Measurements from ENCODE around the gene LRRC58. TPM values are rescaled to one million over a fixed set of nuclear protein-coding genes. Genes with fewer than 3 reads are reported as not detected.

The LRRC58 gene
- total RNA-seq, 2 donors from 2014 or later, result 26.0 to 34.9 TPM

DNA sequence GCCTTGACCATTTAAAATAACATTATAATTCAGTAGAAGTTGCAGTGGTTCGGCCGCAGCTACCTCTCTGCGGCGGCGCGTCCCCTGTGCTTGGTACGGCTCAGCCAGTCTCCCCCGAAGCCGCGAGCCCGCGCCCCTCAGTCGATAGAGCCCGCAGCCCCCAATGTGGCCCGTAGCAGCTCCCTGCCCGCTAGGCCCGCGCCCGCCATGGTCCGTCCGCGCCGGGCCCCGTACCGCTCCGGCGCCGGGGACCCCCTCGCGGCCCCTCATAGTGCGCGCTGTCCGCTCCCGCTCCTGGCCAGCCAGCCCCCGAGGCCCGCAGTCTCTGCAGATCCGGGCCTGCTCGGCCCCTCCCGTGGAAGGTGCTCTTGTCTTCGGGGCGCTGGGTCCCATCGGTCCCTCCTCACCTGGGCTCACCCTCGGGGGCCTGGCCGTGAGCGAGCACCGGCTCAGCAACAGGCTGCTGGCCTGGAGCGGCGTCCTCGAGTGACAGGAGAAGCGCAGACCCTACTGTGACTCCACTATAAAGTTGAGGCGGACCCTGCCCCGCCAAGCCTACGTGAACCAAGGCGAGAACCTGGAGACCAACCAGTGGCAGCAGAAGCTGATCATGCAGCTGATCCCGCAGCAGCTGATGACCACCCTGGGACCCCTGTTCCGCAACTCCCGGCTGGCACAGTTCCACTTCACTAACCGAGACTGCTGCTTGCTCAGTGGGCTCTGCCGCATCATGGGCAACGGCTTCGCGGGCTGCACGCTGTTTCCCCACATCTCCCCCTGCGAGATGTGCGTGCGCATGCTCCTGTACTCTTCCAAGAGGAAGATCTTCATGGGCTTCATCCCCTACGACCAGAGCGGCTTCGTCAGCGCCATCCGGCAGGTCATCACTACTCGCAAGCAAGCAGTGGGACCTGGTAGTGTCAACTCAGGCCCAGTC, 42.4 kb downstream of the LRRC58 start:
- Histone ChIP-seq H3K4me1 (replicated peaks) (no peaks in the 10 kb centered on the region), H3K4me3 (no peak overlapping the region), H3K9me3 (no peaks in the 10 kb centered on the region), H3K27ac (no peak overlapping the region), H3K36me3 (no peaks in the 10 kb centered on the region), H3K27me3 (replicated peaks; ENCODE audit: insufficient read depth) (no peaks in the 10 kb centered on the region)
- WGBS, result 74% methylated on average over 72 of the region's 72 CpGs
- no peak for DNase-seq (ENCODE audit: low spot score)
- TF ChIP-seq POLR2A (IDR thresholded peaks at IDR 0.05), result no peak
- intact Hi-C loops (cut with DNase I), result no loop called here

DNA sequence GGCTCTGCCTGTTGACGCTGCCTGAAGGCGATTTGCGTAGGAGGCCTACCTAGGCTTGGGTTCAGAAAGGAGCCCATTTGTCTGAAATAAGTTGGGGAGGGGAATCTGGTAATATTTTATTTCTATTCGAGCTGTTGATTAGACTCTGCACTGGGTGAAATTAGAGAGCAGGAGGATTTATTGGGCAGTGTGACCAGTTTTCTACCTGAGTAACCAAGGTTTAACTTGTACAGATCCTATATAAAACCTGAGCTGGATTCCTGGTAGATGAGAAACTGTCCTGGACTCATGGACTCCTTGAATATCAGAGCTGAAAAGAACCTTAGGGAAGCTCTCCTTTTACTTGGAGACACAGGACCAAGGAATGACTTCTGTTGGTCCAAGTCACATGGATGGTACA, 44.5 kb downstream of the LRRC58 start:
- WGBS, result 59% methylated on average over 4 of the region's 4 CpGs
- no peak for DNase-seq (ENCODE audit: low spot score)
- no peaks in the 10 kb centered on the region for H3K4me1 ChIP-seq (replicated peaks)
- no peak overlapping the region for H3K27ac ChIP-seq
- intact Hi-C loops (cut with DNase I), result no loop called here
- no peak for TF ChIP-seq POLR2A (IDR thresholded peaks at IDR 0.05)
- TF ChIP-seq POLR2AphosphoS5 (IDR thresholded peaks at IDR 0.05), result no peak
- TF ChIP-seq, protein P1, sequence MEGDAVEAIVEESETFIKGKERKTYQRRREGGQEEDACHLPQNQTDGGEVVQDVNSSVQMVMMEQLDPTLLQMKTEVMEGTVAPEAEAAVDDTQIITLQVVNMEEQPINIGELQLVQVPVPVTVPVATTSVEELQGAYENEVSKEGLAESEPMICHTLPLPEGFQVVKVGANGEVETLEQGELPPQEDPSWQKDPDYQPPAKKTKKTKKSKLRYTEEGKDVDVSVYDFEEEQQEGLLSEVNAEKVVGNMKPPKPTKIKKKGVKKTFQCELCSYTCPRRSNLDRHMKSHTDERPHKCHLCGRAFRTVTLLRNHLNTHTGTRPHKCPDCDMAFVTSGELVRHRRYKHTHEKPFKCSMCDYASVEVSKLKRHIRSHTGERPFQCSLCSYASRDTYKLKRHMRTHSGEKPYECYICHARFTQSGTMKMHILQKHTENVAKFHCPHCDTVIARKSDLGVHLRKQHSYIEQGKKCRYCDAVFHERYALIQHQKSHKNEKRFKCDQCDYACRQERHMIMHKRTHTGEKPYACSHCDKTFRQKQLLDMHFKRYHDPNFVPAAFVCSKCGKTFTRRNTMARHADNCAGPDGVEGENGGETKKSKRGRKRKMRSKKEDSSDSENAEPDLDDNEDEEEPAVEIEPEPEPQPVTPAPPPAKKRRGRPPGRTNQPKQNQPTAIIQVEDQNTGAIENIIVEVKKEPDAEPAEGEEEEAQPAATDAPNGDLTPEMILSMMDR (IDR thresholded peaks at IDR 0.05), result no peak
- no peaks in the 10 kb centered on the region for H3K27me3 ChIP-seq (replicated peaks; ENCODE audit: insufficient read depth)
- H3K9me3 ChIP-seq, result no peaks in the 10 kb centered on the region
- no peaks in the 10 kb centered on the region for H3K36me3 ChIP-seq
- no peak overlapping the region for H3K4me3 ChIP-seq

DNA sequence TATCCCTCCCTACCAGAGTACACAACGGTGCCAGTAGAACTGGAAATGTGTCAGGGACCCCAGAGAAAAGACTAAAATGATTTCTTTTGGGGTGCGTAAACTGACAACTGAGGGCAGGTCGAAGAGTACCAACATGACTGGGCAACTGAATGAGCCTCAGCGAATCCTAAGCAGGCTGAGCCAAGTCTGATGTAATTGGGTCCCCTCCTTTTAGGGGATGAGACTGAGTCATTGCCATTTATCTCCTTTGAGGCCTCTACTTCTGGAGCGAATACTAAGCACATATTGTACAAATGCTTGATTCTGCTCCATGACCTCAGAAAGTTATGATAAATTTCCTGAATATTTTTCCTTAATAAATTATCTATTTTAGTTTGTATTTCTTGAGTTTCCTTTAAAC, 46.8 kb downstream of the LRRC58 start:
- Histone ChIP-seq H3K27me3 (replicated peaks; ENCODE audit: insufficient read depth) (no peaks in the 10 kb centered on the region), H3K36me3 (no peaks in the 10 kb centered on the region), H3K4me1 (replicated peaks) (no peaks in the 10 kb centered on the region), H3K27ac (no peak overlapping the region), H3K4me3 (no peak overlapping the region), H3K9me3 (no peaks in the 10 kb centered on the region)
- WGBS, result 73% methylated on average over 5 of the region's 5 CpGs
- no peak for DNase-seq (ENCODE audit: low spot score)
- no peak for TF ChIP-seq POLR2AphosphoS5 (IDR thresholded peaks at IDR 0.05)
- TF ChIP-seq POLR2A (IDR thresholded peaks at IDR 0.05), result no peak
- TF ChIP-seq, protein P1 (IDR thresholded peaks at IDR 0.05), result no peak
- intact Hi-C loops (cut with DNase I), result no loop called here

DNA sequence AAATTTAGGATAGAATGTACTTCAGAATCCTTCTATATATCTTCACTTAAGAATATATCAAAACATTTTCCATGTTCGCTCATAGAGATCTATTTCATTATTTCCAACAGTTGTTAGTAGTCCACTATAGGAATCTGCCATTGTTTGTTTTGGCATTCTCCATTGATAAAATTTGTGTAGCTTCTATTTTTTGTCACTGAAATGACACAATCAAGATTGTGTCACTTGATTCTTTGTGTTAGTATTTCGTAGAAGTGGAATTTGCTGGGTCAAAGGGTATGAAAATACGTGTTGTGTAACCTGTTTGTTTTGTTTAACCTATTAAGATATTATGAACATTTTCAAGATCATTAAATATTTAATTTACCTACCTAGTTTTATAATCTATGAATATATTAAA, 48.2 kb downstream of the LRRC58 start:
- Histone ChIP-seq H3K9me3 (no peaks in the 10 kb centered on the region), H3K27me3 (replicated peaks; ENCODE audit: insufficient read depth) (no peaks in the 10 kb centered on the region), H3K27ac (no peak overlapping the region), H3K36me3 (no peaks in the 10 kb centered on the region), H3K4me3 (no peak overlapping the region), H3K4me1 (replicated peaks) (no peaks in the 10 kb centered on the region)
- DNase-seq (ENCODE audit: low spot score), result no peak
- TF ChIP-seq POLR2AphosphoS5 (IDR thresholded peaks at IDR 0.05) (no peak), POLR2A (IDR thresholded peaks at IDR 0.05) (no peak)
- TF ChIP-seq, protein P1 (IDR thresholded peaks at IDR 0.05), result no peak
- intact Hi-C loops (cut with DNase I), result no loop called here
- 90% methylated on average over 3 of the region's 3 CpGs for WGBS

DNA sequence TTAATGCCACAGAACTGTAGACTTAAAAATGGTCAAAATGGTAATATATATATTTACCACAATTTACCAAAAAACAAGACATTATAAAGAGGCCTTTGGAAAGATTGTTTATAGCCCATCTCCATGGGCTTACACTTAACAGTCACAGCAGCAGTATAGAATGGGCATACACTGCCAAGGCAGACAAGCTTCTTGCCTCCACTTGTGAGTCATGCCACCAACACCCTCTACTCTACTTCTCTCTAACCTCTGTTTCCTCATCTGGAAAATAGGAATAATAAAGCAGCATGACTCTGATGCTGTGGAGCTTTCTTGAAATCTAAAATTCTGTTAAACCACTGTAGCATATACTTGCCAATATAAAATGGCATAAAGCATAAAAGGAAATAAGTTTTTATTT, 49.8 kb downstream of the LRRC58 start:
- no peak for TF ChIP-seq POLR2AphosphoS5 (IDR thresholded peaks at IDR 0.05)
- no peak for TF ChIP-seq POLR2A (IDR thresholded peaks at IDR 0.05)
- TF ChIP-seq, protein P1 (IDR thresholded peaks at IDR 0.05), result no peak
- Histone ChIP-seq H3K9me3 (no peaks in the 10 kb centered on the region), H3K4me3 (no peak overlapping the region), H3K27me3 (replicated peaks; ENCODE audit: insufficient read depth) (no peaks in the 10 kb centered on the region), H3K4me1 (replicated peaks) (no peaks in the 10 kb centered on the region), H3K36me3 (no peaks in the 10 kb centered on the region), H3K27ac (no peak overlapping the region)
- intact Hi-C loops (cut with DNase I), result no loop called here
- no peak for DNase-seq (ENCODE audit: low spot score)
